Muscle of leg (tissue), 11 donors: Measurements from ENCODE around the gene PLCH2. TPM values are rescaled to one million over a fixed set of nuclear protein-coding genes. Genes with fewer than 3 reads are reported as not detected.
"Not testable (repeated sequence)": the region's sequence is repeated elsewhere in the genome, so short reads cannot be mapped to it uniquely, and the experiment has no call there.

Source experiments
- DNase-seq: peaks from one replicate; pipeline ENCODE4 v3.0.0; 2013
- H3K27ac ChIP-seq: one replicate; pipeline ENCODE4 v1.5.1; 2013; ENCODE audit warnings: mild to moderate bottlenecking, low read length, control low read depth
- H3K27me3 ChIP-seq: one replicate; pipeline ENCODE4 v1.6.1; 2013; ENCODE audit warnings: low read length; ENCODE audit not compliant: control insufficient read depth, insufficient read depth
- H3K36me3 ChIP-seq: one replicate; pipeline ENCODE4 v1.6.1; 2013; ENCODE audit warnings: low read length; ENCODE audit not compliant: control insufficient read depth, insufficient read depth
- H3K4me1 ChIP-seq: one replicate; pipeline ENCODE4 v1.6.1; 2013; ENCODE audit warnings: low read length; ENCODE audit not compliant: control insufficient read depth, insufficient read depth
- H3K4me3 ChIP-seq: one replicate; pipeline ENCODE4 v1.5.1; 2013; ENCODE audit warnings: low read length, control low read depth
- H3K9me3 ChIP-seq: replicated peaks from 2 replicates; pipeline ENCODE4 v1.6.1; 2013; ENCODE audit warnings: low read depth, low read length; ENCODE audit not compliant: control insufficient read depth
- WGBS: methylation state at CpG from one replicate; pipeline ENCODE4 v1.1.5; 2013; ENCODE audit warnings: missing lambda C conversion rate; ENCODE audit not compliant: insufficient coverage; 5-methylcytosine and 5-hydroxymethylcytosine counted together
- polyA plus RNA-seq, 8 donors: library from polyadenylated mRNA; unstranded; fragments of 120-200 nt; gene quantifications; one replicate each; pipeline versions ENCODE4 v1.2.1 to v1.2.3, GENCODE V29; 2013; ENCODE audit warnings: inconsistent platforms in 1 of 8, low replicate concordance in 1 of 8; ENCODE audit not compliant: insufficient read length in 8 of 8, insufficient read depth in 1 of 8
- total RNA-seq: library from RNA; stranded (reverse); fragments of 120-200 nt; gene quantifications from one replicate; pipeline ENCODE4 v1.2.4, GENCODE V29; 2013

The PLCH2 gene
- total and polyA plus RNA-seq, 9 donors: 0.35 to 3.4 (median 0.75) TPM

- no peak overlapping the region for H3K4me3 ChIP-seq
- WGBS: 14% methylated on average over 20 of the region's 27 CpGs
- H3K27ac ChIP-seq: peak overlapping the region; percentile 85
- H3K27me3 ChIP-seq: peaks cover 15% of the 10 kb centered on the region
- H3K36me3 ChIP-seq: no peaks in the 10 kb centered on the region
- peaks cover 66% of the 10 kb centered on the region for H3K4me1 ChIP-seq
- H3K9me3 ChIP-seq: no peaks in the 10 kb centered on the region
- DNase-seq: no peak
Measured at GRCh38 chr1:2547210-2548067, 71.3 kb downstream of the PLCH2 start.

GRCh38 chr1:2548068-2548589, 72.0 kb downstream of the PLCH2 start:
- Histone ChIP-seq H3K4me1 (peaks cover 60% of the 10 kb centered on the region), H3K36me3 (no peaks in the 10 kb centered on the region), H3K27me3 (peaks cover 12% of the 10 kb centered on the region), H3K4me3 (no peak overlapping the region), H3K9me3 (no peaks in the 10 kb centered on the region), H3K27ac (peak overlapping the region; percentile 85)
- 23% methylated on average over 14 of the region's 17 CpGs for WGBS
- DNase-seq: peak; percentile 85

GRCh38 chr1:2549367-2550029, 73.4 kb downstream of the PLCH2 start:
- not testable (repeated sequence) for H3K4me3 ChIP-seq, DNase-seq, H3K36me3 ChIP-seq, H3K9me3 ChIP-seq
- Histone ChIP-seq H3K27ac (peak overlapping the region; percentile 85), H3K4me1 (peaks cover 48% of the 10 kb centered on the region), H3K27me3 (peaks cover 14% of the 10 kb centered on the region)
- WGBS: 66% methylated on average over 16 of the region's 28 CpGs

- not testable (repeated sequence) for H3K4me3 ChIP-seq, H3K27ac ChIP-seq, DNase-seq, H3K9me3 ChIP-seq, H3K36me3 ChIP-seq
- Histone ChIP-seq H3K27me3 (peaks cover 14% of the 10 kb centered on the region), H3K4me1 (peaks cover 48% of the 10 kb centered on the region)
- WGBS: 20% methylated on average over 1 of the region's 12 CpGs
Measured at GRCh38 chr1:2550309-2550861, 74.3 kb downstream of the PLCH2 start.

- WGBS: 66% methylated on average over 9 of the region's 9 CpGs
- not testable (repeated sequence) for H3K36me3 ChIP-seq, H3K4me3 ChIP-seq, H3K9me3 ChIP-seq, H3K27ac ChIP-seq, DNase-seq
- peaks cover 48% of the 10 kb centered on the region for H3K4me1 ChIP-seq
- peaks cover 12% of the 10 kb centered on the region for H3K27me3 ChIP-seq
Measured at GRCh38 chr1:2551544-2551943, 75.5 kb downstream of the PLCH2 start.

GRCh38 chr1:2552189-2552588, 76.1 kb downstream of the PLCH2 start:
- WGBS: 64% methylated on average over 17 of the region's 26 CpGs
- Histone ChIP-seq H3K27ac (no peak overlapping the region), H3K27me3 (peaks cover 7% of the 10 kb centered on the region), H3K4me1 (peaks cover 46% of the 10 kb centered on the region), H3K36me3 (no peaks in the 10 kb centered on the region), H3K9me3 (no peaks in the 10 kb centered on the region), H3K4me3 (no peak overlapping the region)
- no peak for DNase-seq

- WGBS: 33% methylated on average over 4 of the region's 9 CpGs
Measured at GRCh38 chr1:2553076-2553475, 77.0 kb downstream of the PLCH2 start.

GRCh38 chr1:2553871-2554620, 78.0 kb downstream of the PLCH2 start:
- Histone ChIP-seq H3K36me3 (peaks cover 4% of the 10 kb centered on the region), H3K27ac (no peak overlapping the region), H3K4me1 (peaks cover 28% of the 10 kb centered on the region), H3K4me3 (no peak overlapping the region), H3K27me3 (peaks cover 2% of the 10 kb centered on the region), H3K9me3 (no peaks in the 10 kb centered on the region)
- WGBS: 79% methylated on average over 30 of the region's 30 CpGs
- no peak for DNase-seq

More at GRCh38 chr1:2553076-2553475, 77.0 kb downstream of the PLCH2 start:
- H3K4me3 ChIP-seq, H3K9me3 ChIP-seq, H3K27ac ChIP-seq, H3K27me3 ChIP-seq, DNase-seq, H3K36me3 ChIP-seq: not testable (repeated sequence)
- H3K4me1 ChIP-seq: peaks cover 37% of the 10 kb centered on the region

- H3K27me3 ChIP-seq: peaks cover 2% of the 10 kb centered on the region
- 61% methylated on average over 14 of the region's 19 CpGs for WGBS
- peaks cover 25% of the 10 kb centered on the region for H3K4me1 ChIP-seq
- no peak overlapping the region for H3K4me3 ChIP-seq
- peak; percentile 56 for DNase-seq
- H3K27ac ChIP-seq: peak overlapping the region; percentile 13
- no peaks in the 10 kb centered on the region for H3K9me3 ChIP-seq
- H3K36me3 ChIP-seq: peaks cover 6% of the 10 kb centered on the region
Measured at GRCh38 chr1:2554621-2555387, 78.7 kb downstream of the PLCH2 start.
